PFSK-1 (cell line): ENCODE results near the gene PTGFRN.

Experiments used
- FOXP2 ChIP-seq: optimal IDR thresholded peaks from 2 replicates; pipeline ENCODE3; 2011; ENCODE audit warnings: borderline replicate concordance, control low read depth, inconsistent platforms; ENCODE audit not compliant: insufficient read depth; ENCODE audit errors: extremely low read length, extremely low read depth
- POLR2AphosphoS5 ChIP-seq: IDR thresholded peaks from 2 replicates; pipeline ENCODE4 v1.6.1; 2012; ENCODE audit warnings: low read depth, mild to moderate bottlenecking, control low read depth, low read length, moderate library complexity
- REST ChIP-seq, 2 experiments: IDR thresholded peaks; 2 replicates each; pipeline versions ENCODE4 v1.6.1 to v1.8.0; 2011 to 2012; ENCODE audit warnings: low read depth in 2 of 2, low read length in 2 of 2, control low read depth in 1 of 2, inconsistent platforms in 1 of 2, mild to moderate bottlenecking in 1 of 2, moderate library complexity in 1 of 2; ENCODE audit not compliant: insufficient read depth in 1 of 2

GRCh38 chr1:116902723-116903383 is 6.9 kb upstream of the PTGFRN start:
- TF ChIP-seq REST (IDR thresholded peaks at IDR 0.05; ENCODE audit: insufficient read depth in 1 of 2, low read depth in 2 of 2, low read length in 2 of 2) (no peak), FOXP2 (no peak), POLR2AphosphoS5 (no peak)
